Breast epithelium (tissue), 3 donors: Measurements from ENCODE around the gene ZNF534. TPM values are rescaled to one million over a fixed set of nuclear protein-coding genes. Genes with fewer than 3 reads are reported as not detected.

Experiments
- total RNA-seq, 3 donors: library from RNA; depleted of rRNA; stranded (reverse); fragments of >200 nt; gene quantifications; one replicate each; pipeline ENCODE4 v1.1.0, GENCODE V29; 2016

Gene ZNF534
- total RNA-seq, 3 donors from 2014 or later: 0.33 to 1.2 TPM; not detected in 1

Other genes starting within 250 kb of the ZNF534 start
- gene PPP2R1A, start 239.1 kb upstream of the ZNF534 start, total RNA-seq: 100 to 1,000 TPM; 145 to 198 (median 175) TPM
- gene ZNF766, start 159.6 kb upstream of the ZNF534 start, total RNA-seq: 10 to 100 TPM; 10.9 to 21.1 (median 18.4) TPM
- gene ZNF480, start 132.0 kb upstream of the ZNF534 start, total RNA-seq: 10 to 100 TPM in 2 of 3 donors, 1 to 10 TPM in 1; 8.0 to 15.8 (median 11.8) TPM
- gene ZNF610, start 92.9 kb upstream of the ZNF534 start, total RNA-seq: 1 to 10 TPM; 1.1 to 7.0 (median 2.6) TPM
- 10 to 100 TPM; 18.6 to 32.9 (median 22.0) TPM for gene ZNF880, start 59.2 kb upstream of the ZNF534 start, total RNA-seq
- gene ZNF528, start 31.3 kb upstream of the ZNF534 start, total RNA-seq: 10 to 100 TPM; 20.5 to 29.0 (median 28.2) TPM
- gene ZNF578, start 24.4 kb downstream of the ZNF534 start, total RNA-seq: 1 to 10 TPM; 1.3 to 3.7 (median 1.4) TPM
- 10 to 100 TPM; 20.6 to 35.1 (median 21.3) TPM for gene ZNF808, start 98.5 kb downstream of the ZNF534 start, total RNA-seq
- 10 to 100 TPM; 14.6 to 27.5 (median 21.0) TPM for gene ZNF701, start 141.1 kb downstream of the ZNF534 start, total RNA-seq
- 100 to 1,000 TPM in 1 of 3 donors, 10 to 100 TPM in 2; 61.0 to 120 (median 71.8) TPM for gene ZNF83, start 209.2 kb downstream of the ZNF534 start, total RNA-seq